ENCODE data around the gene TUBB2A. TPM values are rescaled to one million over a fixed set of nuclear protein-coding genes. Genes with fewer than 3 reads are reported as not detected.
"Not testable (repeated sequence)": the region's sequence is repeated elsewhere in the genome, so short reads cannot be mapped to it uniquely, and the experiment has no call there.

Gene TUBB2A
- total RNA-seq, 1 donor from 2014 or later = 18.2 TPM

DNA sequence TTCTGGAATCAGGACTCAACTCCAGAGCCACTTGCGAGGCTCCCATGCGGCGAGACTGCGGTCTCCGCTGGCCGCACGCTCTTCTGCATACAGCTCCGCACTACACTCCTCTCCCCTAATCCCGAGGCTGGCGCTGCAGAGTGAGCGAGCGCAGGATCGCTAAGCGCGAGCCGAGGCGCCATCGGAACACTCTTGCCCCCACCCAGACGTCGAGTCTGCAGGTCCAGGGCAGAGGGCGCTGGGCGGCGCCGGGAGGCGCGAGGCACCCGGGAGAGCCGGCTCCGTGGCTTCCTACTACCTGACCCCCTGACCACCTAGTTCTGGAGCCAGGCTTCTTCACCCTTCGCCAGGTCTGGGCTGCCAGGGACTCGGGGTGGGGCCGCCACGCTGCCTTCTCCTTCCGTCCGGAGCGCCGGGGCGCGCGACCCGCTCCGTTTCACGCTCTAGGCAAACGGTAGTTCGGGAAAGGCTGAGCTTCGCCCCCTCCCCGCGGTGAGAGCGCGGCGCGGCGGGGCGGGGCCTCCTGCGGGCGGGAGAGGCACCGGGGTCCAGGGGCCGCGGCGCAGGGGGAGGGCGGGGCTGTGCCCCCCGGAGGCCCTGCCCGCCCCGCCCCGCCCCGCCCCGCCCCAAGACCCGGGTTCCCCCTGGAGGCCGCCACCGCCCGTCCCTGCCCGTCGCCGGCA, 5.4 kb upstream of the TUBB2A start:
- peak; percentile 82 for DNase-seq
- intact Hi-C loops (cut with DNase I) = no loop called here
- peak; percentile 89 for ATAC-seq (ENCODE audit: poor library complexity)

- no peak for ATAC-seq (ENCODE audit: poor library complexity)
- DNase-seq = no peak
- intact Hi-C loops (cut with DNase I) = no loop called here
Measured at GRCh38 chr6:3162067-3162497, 4.7 kb upstream of the TUBB2A start.

DNA sequence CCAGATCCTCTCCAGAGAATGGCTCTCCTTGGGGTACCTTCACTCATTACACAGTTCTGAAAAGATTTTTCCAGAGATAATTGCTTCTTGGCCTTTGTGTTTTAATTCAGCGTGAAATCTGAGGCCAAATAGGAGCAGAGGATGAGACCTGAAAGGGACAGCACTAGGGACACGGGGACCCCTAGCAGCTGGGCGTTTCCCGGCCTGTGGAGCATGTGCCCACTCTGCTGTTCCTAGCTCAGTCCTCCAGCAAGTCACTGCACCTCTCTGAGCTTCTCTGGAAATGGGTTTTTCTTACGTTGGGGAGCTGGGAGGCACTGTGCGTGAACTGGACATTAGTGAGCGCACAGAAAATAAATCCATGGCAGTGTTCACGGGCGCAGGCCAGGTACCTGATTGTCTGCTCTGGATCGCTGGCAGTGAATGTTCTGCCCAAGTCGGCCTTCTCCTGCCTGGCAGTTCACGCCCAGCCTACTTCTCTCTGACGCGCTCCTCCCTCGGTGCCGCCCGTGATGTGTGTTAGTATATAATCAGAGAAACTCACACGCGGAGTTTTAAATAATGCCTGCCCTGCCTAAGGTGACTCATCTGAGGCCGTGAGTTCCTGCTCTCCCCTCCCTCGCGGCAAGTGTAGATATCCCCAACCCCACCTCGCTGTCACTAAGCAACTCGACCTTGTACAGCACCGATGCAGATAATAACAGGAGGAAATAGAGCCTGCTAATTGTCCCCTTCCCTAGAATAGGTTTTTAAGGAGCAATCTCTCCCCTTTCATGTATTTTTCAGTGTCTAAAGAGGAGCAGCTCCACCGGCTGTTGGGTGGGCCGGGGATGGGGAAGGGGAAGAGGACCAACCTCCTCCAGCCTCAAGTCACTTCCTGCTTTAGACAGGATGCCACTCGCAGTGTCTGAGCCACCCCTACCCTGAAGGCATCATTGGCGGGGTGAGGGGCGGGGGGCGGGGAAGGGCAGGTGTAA, 2.7 kb upstream of the TUBB2A start:
- ATAC-seq (ENCODE audit: poor library complexity) (no peak), DNase-seq (no peak)
- intact Hi-C loops (cut with DNase I) = loop anchor here (5.0 kb wide), 1 partner anchor 92 kb away; no protein-coding TSS in a partner anchor

GRCh38 chr6:3156184-3157130, 887 bp downstream of the TUBB2A start:
- DNase-seq; ATAC-seq (ENCODE audit: poor library complexity): not testable (repeated sequence)
- intact Hi-C loops (cut with DNase I) = loop anchor here (5.0 kb wide), 1 partner anchor 96 kb away; no protein-coding TSS in a partner anchor

DNA sequence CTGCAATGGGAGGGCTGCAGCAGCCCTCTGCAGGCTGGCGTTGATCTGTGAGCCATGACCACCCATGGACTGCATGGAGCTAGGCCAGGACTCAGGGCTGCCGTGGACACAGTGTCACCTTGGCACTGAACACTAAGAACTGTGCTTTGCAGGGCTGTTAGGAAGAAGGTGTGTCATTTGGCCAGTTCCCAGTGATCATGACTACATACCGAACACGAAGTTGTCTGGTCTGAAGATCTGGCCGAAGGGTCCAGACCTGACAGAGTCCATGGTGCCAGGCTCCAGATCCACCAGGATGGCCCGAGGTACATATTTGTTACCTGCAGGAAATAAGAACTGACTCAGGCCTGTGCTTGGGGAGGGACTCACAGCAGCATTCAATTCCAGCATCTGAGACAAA, 1.9 kb downstream of the TUBB2A start:
- DNase-seq; ATAC-seq (ENCODE audit: poor library complexity): not testable (repeated sequence)
- intact Hi-C loops (cut with DNase I) = loop anchor here (5.0 kb wide), 1 partner anchor 97 kb away; no protein-coding TSS in a partner anchor

DNA sequence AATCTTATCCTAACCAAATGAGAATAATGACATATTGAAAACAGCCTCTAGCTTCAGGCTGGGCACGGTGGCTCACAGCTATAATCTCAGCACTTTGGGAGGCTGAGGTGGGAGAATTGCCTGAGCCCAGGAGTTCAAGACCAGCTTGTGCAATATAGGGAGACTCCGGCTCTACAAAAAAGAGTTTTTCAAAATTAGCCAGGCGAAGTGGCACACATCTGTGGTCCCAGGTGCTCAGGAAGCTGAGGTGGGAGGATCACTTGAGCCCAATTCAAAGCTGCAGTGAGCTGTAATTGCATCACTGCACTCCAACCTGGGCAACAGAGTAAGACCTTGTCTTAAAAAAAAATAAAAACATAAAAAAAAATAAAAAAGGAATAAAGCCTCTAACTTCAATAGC, 4.7 kb downstream of the TUBB2A start:
- DNase-seq (no peak), ATAC-seq (ENCODE audit: poor library complexity) (no peak)
- intact Hi-C loops (cut with DNase I) = no loop called here

GRCh38 chr6:3151691-3152090, 5.7 kb downstream of the TUBB2A start:
- DNase-seq (no peak), ATAC-seq (ENCODE audit: poor library complexity) (no peak)
- intact Hi-C loops (cut with DNase I) = no loop called here

DNA sequence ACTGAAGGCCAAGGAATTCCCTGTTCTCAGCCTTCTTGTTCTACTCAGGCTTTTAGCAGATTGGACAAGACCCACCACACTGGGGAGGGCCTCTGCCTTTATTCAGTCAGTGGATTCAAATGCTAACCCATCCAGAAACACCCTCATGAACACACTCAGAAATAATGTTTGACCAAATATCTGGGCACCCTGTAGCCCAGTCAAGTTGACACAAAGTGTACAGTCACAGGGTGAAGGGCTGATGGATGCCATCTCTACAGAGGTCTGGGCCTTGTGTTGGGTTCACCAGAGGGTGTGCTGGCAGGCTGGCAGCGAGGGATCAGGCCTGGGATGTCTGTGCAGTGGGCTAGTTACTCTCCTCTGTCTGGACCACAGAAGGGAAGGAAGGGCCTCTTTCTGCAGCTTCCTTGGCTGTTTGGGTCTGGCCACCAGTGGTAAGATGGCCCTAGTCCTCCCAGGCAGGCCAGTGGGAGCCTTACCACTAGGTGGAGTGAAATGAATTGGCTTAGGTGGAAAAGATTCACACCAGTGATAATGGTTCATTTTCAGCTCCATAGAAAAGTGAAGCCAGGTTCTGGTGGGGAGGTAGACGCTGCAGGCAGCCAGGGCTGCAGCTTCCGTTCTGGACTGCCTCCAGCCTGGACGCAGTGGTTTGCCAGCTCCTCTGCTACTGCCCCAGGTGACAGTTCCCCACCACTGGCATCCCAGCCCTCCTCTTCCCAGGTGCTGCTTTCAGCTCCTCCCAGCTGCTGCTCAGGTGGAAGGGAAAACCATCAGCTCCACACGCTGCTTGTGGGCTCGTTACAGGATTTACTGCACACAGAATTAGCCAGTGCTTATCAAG, 9.2 kb downstream of the TUBB2A start:
- intact Hi-C loops (cut with DNase I) = no loop called here
- DNase-seq = no peak
- ATAC-seq (ENCODE audit: poor library complexity) = no peak

DNA sequence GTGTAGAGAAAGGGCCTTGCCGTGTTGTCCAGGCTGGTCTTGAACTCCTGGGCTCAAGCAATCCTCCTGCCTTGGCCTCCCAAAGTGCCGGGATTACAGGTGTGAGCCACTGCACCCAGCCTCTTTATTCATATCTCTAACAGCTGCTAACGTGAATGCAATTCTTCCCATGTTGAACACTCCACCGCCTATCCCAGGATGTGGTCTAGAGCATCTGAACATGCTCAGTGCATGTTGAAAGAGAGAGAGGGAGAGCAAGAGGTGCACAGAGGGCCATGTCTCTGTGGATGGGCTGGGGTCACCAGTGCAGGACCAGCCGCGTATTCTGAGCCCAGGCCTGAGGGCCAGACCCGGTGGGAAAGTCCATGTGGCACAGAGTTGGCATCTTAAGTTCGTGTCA, 12.8 kb downstream of the TUBB2A start:
- DNase-seq (no peak), ATAC-seq (ENCODE audit: poor library complexity) (no peak)
- intact Hi-C loops (cut with DNase I) = no loop called here

DNA sequence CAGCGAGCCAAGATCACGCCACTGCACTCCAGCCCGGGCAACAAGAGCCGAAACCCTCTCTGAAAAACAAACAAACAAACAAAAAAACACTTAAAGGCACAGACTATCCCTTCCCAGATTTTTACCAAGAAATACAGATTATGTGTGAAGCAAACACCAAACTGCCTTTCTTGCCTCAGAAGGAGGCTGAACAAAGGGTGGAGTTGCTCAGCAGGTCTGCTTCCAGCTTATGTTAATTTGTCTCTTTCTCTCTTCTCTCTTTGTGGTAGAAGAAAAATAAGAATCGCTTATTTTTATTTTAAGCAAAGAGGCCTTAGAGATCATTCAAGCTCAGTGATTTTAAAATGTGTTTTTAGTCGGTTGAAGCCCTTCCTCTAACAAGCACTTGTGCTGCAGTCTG, 14.2 kb downstream of the TUBB2A start:
- ATAC-seq (ENCODE audit: poor library complexity) (no peak), DNase-seq (no peak)
- intact Hi-C loops (cut with DNase I) = no loop called here

DNA sequence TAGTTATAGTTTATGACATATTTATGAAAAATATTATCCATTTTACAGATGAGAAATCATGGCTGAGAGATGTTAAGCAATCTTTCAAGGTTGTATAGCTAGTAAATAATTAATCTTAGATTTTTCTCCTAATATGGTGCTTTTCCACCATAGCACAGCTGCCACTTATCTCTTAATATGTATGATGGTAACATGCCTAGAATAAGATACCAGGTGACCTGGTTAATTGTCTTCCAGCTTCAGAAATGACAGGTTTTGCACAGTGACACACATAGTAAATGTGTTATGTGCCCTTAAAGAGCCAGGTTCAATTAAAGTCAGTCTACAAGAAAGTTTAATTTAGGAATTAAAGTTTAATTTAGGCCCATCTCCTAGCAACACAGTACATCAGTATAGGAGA, 14.8 kb downstream of the TUBB2A start:
- ATAC-seq (ENCODE audit: poor library complexity) = no peak

GRCh38 chr6:3140201-3140600, 17.1 kb downstream of the TUBB2A start:
- ATAC-seq (ENCODE audit: poor library complexity) (no peak), DNase-seq (no peak)
- intact Hi-C loops (cut with DNase I) = no loop called here

More for the DNA sequence above, 14.8 kb downstream of the TUBB2A start:
- no peak for DNase-seq
- intact Hi-C loops (cut with DNase I) = no loop called here

GRCh38 chr6:3139090-3139903, 18.0 kb downstream of the TUBB2A start:
- ATAC-seq (ENCODE audit: poor library complexity) = peak; percentile 81
- intact Hi-C loops (cut with DNase I) = no loop called here
- DNase-seq = peak; percentile 64

DNA sequence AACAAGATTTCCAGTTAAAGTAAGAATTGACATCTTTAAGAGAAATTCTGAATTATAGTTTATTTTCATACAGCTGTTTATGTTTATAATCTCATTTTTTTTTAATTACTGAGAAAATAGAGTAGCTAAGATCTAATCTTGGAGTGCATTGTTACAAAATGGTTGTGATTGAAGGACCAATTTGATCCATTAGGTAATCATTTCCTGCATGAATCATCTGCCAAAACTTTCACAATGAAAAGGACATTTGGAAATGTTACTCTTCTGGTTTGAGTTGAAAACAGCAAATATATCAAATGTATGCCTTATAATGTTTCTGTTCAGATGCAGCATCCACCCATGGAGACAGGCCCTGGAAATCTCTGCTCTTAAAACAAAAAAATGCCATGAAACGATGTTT, 19.0 kb downstream of the TUBB2A start:
- DNase-seq (no peak), ATAC-seq (ENCODE audit: poor library complexity) (no peak)
- intact Hi-C loops (cut with DNase I) = no loop called here

DNA sequence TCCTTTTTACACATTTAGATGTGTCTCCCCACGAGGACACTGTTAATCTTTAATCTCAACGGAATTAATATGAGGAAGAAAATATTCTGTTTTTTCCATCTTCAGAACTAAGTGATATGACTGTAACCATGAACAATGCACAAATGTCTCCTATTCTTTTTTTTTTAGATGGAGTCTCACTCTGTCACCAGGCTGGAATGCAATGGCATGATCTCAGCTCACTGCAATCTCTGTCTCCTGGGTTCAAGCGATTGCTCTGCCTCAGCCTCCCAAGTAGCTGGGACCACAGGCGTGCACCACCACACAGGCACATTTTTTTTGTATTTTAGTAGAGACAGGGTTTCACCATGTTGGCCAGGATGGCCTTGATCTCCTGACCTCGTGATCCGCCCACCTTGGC, 19.5 kb downstream of the TUBB2A start:
- DNase-seq; intact Hi-C loops (cut with DNase I); ATAC-seq (ENCODE audit: poor library complexity): not testable (repeated sequence)

DNA sequence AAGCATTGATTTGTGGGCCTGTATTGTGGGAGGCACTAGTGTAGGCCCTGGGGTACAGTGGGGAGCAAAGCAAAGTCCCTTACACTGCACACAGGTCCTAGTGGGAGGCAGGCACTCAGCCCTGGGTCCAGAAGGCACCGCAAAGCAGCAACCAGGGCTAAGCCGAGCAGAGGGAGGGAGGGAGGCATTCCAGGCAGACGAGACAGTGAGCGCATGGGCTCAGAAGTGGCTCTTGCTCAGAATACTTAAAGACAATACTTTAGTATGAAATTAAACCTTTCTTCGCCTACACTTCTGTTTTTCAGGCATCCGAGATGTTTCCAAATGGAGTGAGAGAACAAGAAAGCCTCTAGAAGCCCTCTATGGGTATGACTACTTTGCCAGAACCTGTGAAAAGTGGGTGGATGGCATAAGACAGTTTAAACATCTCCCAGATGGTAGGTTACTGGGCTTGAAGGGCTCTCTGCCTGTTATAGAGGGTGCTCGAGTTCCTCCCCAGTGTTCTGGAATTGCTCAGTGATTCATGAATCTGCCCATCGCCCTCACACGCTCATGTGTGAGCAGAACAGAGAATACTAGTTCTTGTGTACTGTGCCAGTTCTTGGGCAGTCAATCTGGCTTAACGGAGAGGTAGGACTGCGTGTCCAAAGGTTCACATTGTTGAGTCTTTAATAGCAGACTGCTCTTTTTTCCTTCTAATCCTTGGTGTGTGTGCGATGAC, 20.1 kb downstream of the TUBB2A start:
- ATAC-seq (ENCODE audit: poor library complexity) (no peak), DNase-seq (no peak)
- intact Hi-C loops (cut with DNase I) = no loop called here

All from Right ventricle myocardium superior (tissue), 1 donor.